ENCODE results near the gene STAG2. TPM values are rescaled to one million over a fixed set of nuclear protein-coding genes. Genes with fewer than 3 reads are reported as not detected.

STAG2 gene
- total and polyA plus RNA-seq, 2 experiments from 2014 or later = 68.8 to 92.8 TPM

DNA sequence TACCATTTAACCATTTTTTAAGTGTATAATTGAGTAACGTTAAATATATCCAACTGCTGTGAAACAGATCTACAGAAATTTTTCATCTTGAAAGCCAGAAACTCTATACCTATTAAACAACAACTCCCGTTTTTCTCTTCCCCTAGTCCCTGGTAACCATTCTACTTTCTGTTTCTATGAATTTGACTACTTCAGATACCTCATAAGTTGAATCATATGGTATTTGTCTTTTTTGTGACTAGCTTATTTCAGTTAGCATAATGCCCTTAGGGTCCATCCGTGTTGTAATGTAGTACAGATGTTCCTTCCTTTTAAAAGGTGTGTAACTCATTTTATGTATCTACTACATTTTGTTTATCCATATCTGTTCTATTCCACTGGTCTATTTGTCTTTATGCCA is 48.7 kb downstream of the STAG2 start:
- H3K4me2 ChIP-seq = no peak overlapping the region
- H3K79me2 ChIP-seq (replicated peaks; ENCODE audit: insufficient read depth) = peaks cover 100% of the 10 kb centered on the region
- H3K27ac Mint-ChIP-seq = 0 out of 2 replicates have a peak overlapping the region, but pooled peaks have one; percentile 11
- no peaks in the 10 kb centered on the region for H3F3A ChIP-seq (replicated peaks; ENCODE audit: low read depth)
- no peaks in the 10 kb centered on the region for H3K27me3 Mint-ChIP-seq (ENCODE audit: insufficient read depth, low read depth, poor library complexity)
- no peaks in the 10 kb centered on the region for H3K27me3 ChIP-seq (ENCODE audit: insufficient read depth)
- DNase-seq (ENCODE audit: low spot score) (no peak), ATAC-seq (no peak)
- no peak for TF ChIP-seq NANOG (IDR thresholded peaks at IDR 0.05; ENCODE audit: borderline replicate concordance)
- no peak for TF ChIP-seq JUNB (IDR thresholded peaks at IDR 0.05; ENCODE audit: unreplicated experiment)
- TF ChIP-seq ZNF331 (CRISPR knock-in tag; IDR thresholded peaks at IDR 0.05; ENCODE audit: low read depth) = no peak
- TF ChIP-seq POLR2AphosphoS5 (IDR thresholded peaks at IDR 0.05; ENCODE audit: low read depth) = no peak
- TF ChIP-seq STAT1 (IDR thresholded peaks at IDR 0.05; ENCODE audit: unreplicated experiment) = no peak
- no peak for TF ChIP-seq ETS1 (IDR thresholded peaks at IDR 0.05)
- no peak for TF ChIP-seq ZNF114 (CRISPR knock-in tag; IDR thresholded peaks at IDR 0.05)
- TF ChIP-seq CREB1 (CRISPR knock-in tag; IDR thresholded peaks at IDR 0.05; ENCODE audit: low read depth) = no peak
- TF ChIP-seq EZH2 (IDR thresholded peaks at IDR 0.05; ENCODE audit: low read depth, unreplicated experiment) = no peak
- no peak for TF ChIP-seq ZNF462 (CRISPR knock-in tag; IDR thresholded peaks at IDR 0.05)
- TF ChIP-seq, protein P1, sequence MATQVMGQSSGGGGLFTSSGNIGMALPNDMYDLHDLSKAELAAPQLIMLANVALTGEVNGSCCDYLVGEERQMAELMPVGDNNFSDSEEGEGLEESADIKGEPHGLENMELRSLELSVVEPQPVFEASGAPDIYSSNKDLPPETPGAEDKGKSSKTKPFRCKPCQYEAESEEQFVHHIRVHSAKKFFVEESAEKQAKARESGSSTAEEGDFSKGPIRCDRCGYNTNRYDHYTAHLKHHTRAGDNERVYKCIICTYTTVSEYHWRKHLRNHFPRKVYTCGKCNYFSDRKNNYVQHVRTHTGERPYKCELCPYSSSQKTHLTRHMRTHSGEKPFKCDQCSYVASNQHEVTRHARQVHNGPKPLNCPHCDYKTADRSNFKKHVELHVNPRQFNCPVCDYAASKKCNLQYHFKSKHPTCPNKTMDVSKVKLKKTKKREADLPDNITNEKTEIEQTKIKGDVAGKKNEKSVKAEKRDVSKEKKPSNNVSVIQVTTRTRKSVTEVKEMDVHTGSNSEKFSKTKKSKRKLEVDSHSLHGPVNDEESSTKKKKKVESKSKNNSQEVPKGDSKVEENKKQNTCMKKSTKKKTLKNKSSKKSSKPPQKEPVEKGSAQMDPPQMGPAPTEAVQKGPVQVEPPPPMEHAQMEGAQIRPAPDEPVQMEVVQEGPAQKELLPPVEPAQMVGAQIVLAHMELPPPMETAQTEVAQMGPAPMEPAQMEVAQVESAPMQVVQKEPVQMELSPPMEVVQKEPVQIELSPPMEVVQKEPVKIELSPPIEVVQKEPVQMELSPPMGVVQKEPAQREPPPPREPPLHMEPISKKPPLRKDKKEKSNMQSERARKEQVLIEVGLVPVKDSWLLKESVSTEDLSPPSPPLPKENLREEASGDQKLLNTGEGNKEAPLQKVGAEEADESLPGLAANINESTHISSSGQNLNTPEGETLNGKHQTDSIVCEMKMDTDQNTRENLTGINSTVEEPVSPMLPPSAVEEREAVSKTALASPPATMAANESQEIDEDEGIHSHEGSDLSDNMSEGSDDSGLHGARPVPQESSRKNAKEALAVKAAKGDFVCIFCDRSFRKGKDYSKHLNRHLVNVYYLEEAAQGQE (IDR thresholded peaks at IDR 0.05; ENCODE audit: unreplicated experiment) = no peak
- TF ChIP-seq, protein P2, sequence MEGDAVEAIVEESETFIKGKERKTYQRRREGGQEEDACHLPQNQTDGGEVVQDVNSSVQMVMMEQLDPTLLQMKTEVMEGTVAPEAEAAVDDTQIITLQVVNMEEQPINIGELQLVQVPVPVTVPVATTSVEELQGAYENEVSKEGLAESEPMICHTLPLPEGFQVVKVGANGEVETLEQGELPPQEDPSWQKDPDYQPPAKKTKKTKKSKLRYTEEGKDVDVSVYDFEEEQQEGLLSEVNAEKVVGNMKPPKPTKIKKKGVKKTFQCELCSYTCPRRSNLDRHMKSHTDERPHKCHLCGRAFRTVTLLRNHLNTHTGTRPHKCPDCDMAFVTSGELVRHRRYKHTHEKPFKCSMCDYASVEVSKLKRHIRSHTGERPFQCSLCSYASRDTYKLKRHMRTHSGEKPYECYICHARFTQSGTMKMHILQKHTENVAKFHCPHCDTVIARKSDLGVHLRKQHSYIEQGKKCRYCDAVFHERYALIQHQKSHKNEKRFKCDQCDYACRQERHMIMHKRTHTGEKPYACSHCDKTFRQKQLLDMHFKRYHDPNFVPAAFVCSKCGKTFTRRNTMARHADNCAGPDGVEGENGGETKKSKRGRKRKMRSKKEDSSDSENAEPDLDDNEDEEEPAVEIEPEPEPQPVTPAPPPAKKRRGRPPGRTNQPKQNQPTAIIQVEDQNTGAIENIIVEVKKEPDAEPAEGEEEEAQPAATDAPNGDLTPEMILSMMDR (conservative IDR thresholded peaks at IDR 0.05; ENCODE audit: low read depth in 2 of 2) = no peak
- TF ChIP-seq EZH2phosphoT487 (IDR thresholded peaks at IDR 0.05; ENCODE audit: unreplicated experiment) = no peak
- no peak overlapping the region for H3K27ac ChIP-seq (ENCODE audit: low read depth)
- H3K9me2 ChIP-seq (ENCODE audit: insufficient read depth) = no peaks in the 10 kb centered on the region
- H3K4me3 ChIP-seq = no peak overlapping the region
- H4K20me1 ChIP-seq (replicated peaks; ENCODE audit: insufficient read depth) = peaks cover 29% of the 10 kb centered on the region
- peaks cover 7% of the 10 kb centered on the region for H3K4me1 ChIP-seq (ENCODE audit: insufficient read depth)
- no peak overlapping the region for H2AFZ ChIP-seq
- H3K4me3 Mint-ChIP-seq = no peak overlapping the region
- H3K36me3 ChIP-seq (ENCODE audit: insufficient read depth) = no peaks in the 10 kb centered on the region
- H3K4me1 Mint-ChIP-seq = peaks cover 14% of the 10 kb centered on the region
- no peaks in the 10 kb centered on the region for H3K9me3 Mint-ChIP-seq
- H3K36me3 Mint-ChIP-seq (ENCODE audit: low read depth) = peaks cover 5% of the 10 kb centered on the region
